GM18951 (cell line): ENCODE data around the gene SIVA1.
"Not testable (repeated sequence)": the region's sequence is repeated elsewhere in the genome, so short reads cannot be mapped to it uniquely, and the experiment has no call there.

Experiments
- POLR2A ChIP-seq: IDR thresholded peaks from 4 replicates; pipeline ENCODE4 v1.6.1; 2011; ENCODE audit warnings: mild to moderate bottlenecking; ENCODE audit not compliant: insufficient read length, insufficient read depth; ENCODE audit errors: extremely low read depth
- in situ Hi-C: fragments of 300-500 bp; cut with MboI; formaldehyde crosslinking; loops from one replicate; pipeline ENCODE4 v1.12.0; 2022; ENCODE audit warnings: low sequenced_read_pairs, mixed read lengths, inconsistent platforms; ENCODE audit not compliant: unreplicated experiment

Gene SIVA1

GRCh38 chr14:104745431-104745830 lies 7.5 kb upstream of the SIVA1 start:
- no peak for TF ChIP-seq POLR2A
- in situ Hi-C loops = no loop called here

DNA sequence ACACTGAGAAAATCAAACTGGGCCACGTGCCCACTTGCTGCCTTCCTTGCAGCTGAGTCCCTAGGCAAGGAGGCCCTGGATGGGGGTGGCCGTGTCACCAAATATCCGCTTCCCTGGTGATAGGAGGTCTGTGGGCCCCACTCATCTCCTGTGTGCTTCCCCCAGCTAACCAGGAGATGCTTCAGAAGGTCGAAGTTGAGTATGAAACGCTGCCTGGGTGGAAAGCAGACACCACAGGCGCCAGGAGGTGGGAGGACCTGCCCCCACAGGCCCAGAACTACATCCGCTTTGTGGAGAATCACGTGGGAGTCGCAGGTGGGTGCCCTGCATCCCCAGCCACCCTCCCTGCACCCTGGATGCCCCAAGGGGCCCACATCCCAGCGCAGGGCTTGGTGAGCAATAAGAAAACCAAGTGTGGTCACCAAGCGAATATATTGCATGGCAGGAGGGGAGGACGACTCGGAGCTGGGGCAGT lies 6.8 kb upstream of the SIVA1 start:
- TF ChIP-seq POLR2A = no peak
- in situ Hi-C loops = no loop called here

- TF ChIP-seq POLR2A = no peak
These were observed 5.9 kb upstream of the SIVA1 start for GRCh38 chr14:104746934-104747481.

GRCh38 chr14:104747876-104748275 lies 5.1 kb upstream of the SIVA1 start:
- TF ChIP-seq POLR2A = no peak
- in situ Hi-C loops = no loop called here

More at GRCh38 chr14:104746934-104747481, 5.9 kb upstream of the SIVA1 start:
- in situ Hi-C loops = no loop called here

DNA sequence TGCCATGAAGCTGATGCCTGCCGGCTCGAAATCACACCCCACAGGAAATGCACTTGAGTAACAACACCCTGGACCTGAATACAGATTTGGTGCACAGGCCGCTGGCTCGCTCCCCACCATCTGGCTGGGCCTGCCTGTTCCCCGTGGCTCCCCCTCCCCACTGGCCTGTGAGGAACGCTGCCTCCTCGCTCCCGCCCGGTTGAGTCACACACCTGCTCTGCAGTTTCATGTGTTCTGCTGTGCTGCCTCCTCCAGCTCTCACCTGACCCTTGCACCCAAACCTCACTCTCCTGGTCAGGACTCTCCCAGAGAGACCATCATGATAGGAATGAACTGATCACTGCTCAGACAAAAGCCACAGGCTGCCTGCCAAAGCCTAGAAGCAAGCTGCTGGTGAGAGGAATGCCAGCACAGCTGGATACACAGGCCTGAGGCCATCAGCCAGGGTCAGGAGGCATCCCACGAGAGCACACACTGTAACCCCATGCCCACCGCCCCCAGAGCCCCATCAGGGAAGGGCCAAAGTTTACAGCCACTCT lies 3.8 kb upstream of the SIVA1 start:
- in situ Hi-C loops = no loop called here
- TF ChIP-seq POLR2A = no peak

GRCh38 chr14:104750056-104750752 lies 2.7 kb upstream of the SIVA1 start:
- in situ Hi-C loops = no loop called here
- no peak for TF ChIP-seq POLR2A

DNA sequence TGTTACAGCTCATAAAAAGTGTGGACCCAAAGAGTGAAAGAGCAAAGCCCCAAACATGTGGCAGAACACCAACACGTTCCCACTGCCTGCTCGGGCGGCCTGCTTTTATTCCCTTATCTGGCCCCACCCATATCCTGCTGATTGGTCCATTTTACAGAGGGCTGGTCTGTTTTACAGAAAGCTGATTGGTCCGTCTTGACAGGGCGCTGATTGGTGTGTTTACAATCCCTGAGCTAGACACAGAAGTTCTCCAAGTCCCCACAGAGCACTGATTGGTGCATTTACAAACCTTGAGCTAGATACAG lies 2.2 kb upstream of the SIVA1 start:
- in situ Hi-C loops = not testable (repeated sequence)

GRCh38 chr14:104751539-104752422 lies 1.2 kb upstream of the SIVA1 start:
- in situ Hi-C loops = no loop called here

DNA sequence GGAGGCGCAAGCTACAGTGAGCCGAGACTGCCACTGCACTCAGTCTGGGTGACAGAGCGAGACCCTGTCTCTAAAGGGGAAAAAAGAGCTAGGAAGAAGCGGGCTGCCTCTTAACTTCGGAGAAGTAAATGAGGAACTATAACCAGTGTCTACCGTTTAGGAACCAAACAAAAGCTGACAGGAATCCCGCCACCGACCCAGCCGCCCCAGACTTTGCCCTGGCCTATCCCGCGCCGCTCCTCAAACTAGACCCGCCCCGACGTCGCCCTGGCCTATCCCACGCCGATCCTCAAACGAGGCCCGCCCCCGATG lies 568 bp upstream of the SIVA1 start:
- TF ChIP-seq POLR2A = peak; percentile 44
- in situ Hi-C loops = no loop called here

More at GRCh38 chr14:104751539-104752422, 1.2 kb upstream of the SIVA1 start:
- no peak for TF ChIP-seq POLR2A

DNA sequence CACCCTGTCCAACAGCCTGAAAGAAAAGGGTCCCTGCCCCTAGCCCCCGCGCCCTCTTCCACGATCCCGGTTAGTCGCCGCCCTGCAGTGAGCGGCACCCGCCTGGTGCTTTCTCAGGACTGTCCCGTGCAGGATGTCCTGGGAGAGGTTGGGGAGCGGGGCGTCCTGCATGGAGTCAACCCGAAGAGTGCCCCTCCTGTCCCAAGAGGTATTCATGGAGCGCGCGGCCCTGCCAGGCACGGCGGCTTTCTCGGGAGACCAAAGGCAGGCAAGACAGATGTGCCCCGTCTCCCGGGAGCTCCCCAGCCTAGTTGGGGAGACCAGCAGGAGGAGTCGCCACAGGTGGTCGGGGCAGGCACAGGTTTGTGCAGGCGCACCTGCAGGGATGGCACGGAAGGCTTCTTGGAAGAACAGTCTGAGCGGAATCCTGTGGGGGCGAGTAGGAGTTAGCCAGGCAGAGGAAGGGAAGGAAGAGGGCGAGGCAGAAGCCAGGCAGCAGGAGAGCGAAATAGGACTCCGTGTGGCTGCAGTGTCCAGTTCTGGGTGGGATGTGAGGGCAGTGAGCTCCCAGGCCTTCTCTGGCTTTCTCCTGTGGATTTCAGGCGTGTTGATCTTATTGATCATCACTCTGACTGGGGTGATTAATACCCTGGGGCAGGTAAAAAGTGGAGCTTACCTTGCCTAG lies 723 bp downstream of the SIVA1 start:
- TF ChIP-seq POLR2A = no peak
- in situ Hi-C loops = no loop called here

DNA sequence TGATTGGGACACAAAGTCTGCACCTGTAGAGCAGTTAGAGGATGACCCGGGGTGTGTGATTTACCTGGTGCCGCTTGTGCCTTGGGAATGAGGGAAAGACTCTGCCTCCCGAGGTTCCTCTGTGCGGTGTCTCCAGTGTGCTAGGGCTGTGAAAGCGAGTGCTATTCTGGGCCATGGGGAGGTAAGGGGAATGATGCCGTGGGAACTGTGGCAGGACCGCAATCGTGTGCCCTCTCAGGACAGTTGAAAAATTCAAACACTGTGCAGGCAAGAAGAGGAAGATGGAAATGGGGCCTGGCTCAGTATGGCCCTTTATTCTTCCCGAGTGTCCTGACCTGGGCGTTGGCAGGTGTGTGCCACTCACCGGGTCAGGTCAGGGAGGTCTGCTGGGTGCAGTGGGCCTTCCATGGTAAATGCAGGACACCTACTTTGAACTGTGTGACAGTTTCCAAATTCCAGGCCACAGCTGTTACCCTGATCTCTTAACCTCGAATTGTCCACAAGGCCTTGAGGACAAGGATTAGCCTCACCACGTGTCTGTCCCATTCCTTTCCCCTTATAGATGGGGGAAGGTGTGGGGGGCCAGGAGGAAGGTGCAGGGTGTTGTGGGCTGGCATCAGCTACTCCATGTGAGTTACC lies 1.4 kb downstream of the SIVA1 start:
- no peak for TF ChIP-seq POLR2A
- in situ Hi-C loops = no loop called here

GRCh38 chr14:104755621-104756020 lies 2.7 kb downstream of the SIVA1 start:
- no peak for TF ChIP-seq POLR2A
- in situ Hi-C loops = no loop called here
